Natural killer cell (primary cell): ENCODE data around the gene PIP5K1B. TPM values are rescaled to one million over a fixed set of nuclear protein-coding genes. Genes with fewer than 3 reads are reported as not detected.

Source experiments
- ATAC-seq, 3 donors: fragments of 150-1000 bp in 2 of 3; fragments of 200-7000 bp in 1 of 3; cut with Tn5 transposase; 1 replicate in 1 of 3; 2 replicates in 2 of 3; pipeline ENCODE4 v1.10.0; 2021; ENCODE audit warnings: mild to moderate bottlenecking in 2 of 3, moderate library complexity in 2 of 3
- DNase-seq, 2 donors: peaks; one replicate each; pipeline versions ENCODE4 v3.0.0 to v3.0.0-alpha.2; 2013 to 2021; ENCODE audit warnings: mixed read lengths in 1 of 2
- H3K27ac ChIP-seq: one replicate; pipeline ENCODE4 v1.5.1; 2013; ENCODE audit warnings: mild to moderate bottlenecking, low read length
- H3K27me3 ChIP-seq: one replicate; pipeline ENCODE4 v1.6.1; 2013; ENCODE audit warnings: low read length; ENCODE audit not compliant: control insufficient read depth, insufficient read depth
- H3K36me3 ChIP-seq: one replicate; pipeline ENCODE4 v1.6.1; 2013; ENCODE audit warnings: low read length; ENCODE audit not compliant: control insufficient read depth, insufficient read depth
- H3K4me1 ChIP-seq: one replicate; pipeline ENCODE4 v1.6.1; 2013; ENCODE audit warnings: low read length; ENCODE audit not compliant: control insufficient read depth, insufficient read depth
- H3K4me3 ChIP-seq: one replicate; pipeline ENCODE4 v1.5.1; 2013; ENCODE audit warnings: low read length
- H3K9me3 ChIP-seq: one replicate; pipeline ENCODE4 v1.6.1; 2013; ENCODE audit warnings: low read length; ENCODE audit not compliant: control insufficient read depth, insufficient read depth
- H3K27ac Mint-ChIP-seq, 2 donors: one replicate each; pipeline ENCODE4 v1.8.0; 2022; ENCODE audit warnings: mild to moderate bottlenecking in 2 of 2, mixed read lengths in 2 of 2, moderate library complexity in 1 of 2
- H3K27me3 Mint-ChIP-seq, 2 donors: one replicate each; pipeline ENCODE4 v1.8.0; 2022; ENCODE audit warnings: low read depth in 2 of 2, mixed read lengths in 2 of 2
- H3K36me3 Mint-ChIP-seq: one replicate; pipeline ENCODE4 v1.8.0; 2022; ENCODE audit warnings: mixed read lengths
- H3K4me1 Mint-ChIP-seq, 2 donors: one replicate each; pipeline ENCODE4 v1.8.0; 2022; ENCODE audit warnings: mixed read lengths in 2 of 2
- H3K4me3 Mint-ChIP-seq: one replicate; pipeline ENCODE4 v1.8.0; 2022; ENCODE audit warnings: mild to moderate bottlenecking, moderate library complexity, mixed read lengths
- H3K9me3 Mint-ChIP-seq, 2 donors: one replicate each; pipeline ENCODE4 v1.8.0; 2022; ENCODE audit warnings: mixed read lengths in 2 of 2
- CTCF ChIP-seq: fragments of 200-600 bp; IDR thresholded peaks from one replicate; pipeline ENCODE4 v1.8.0; 2022; ENCODE audit warnings: antibody characterized with exemption
- WGBS: methylation state at CpG from one replicate; pipeline ENCODE4 v1.1.7; 2013; ENCODE audit warnings: missing lambda C conversion rate; ENCODE audit not compliant: insufficient coverage; 5-methylcytosine and 5-hydroxymethylcytosine counted together
- intact Hi-C: fragments of 100-400 bp; cut with micrococcal nuclease; formaldehyde crosslinking; loops from one replicate; pipeline ENCODE4 v1.14.2; 2022
- total RNA-seq, 4 donors: library from RNA; stranded (reverse); fragments of 120-200 nt in 1 of 4; gene quantifications; one replicate each; pipeline versions ENCODE4 v1.2.3 to v1.2.4, GENCODE V29; 2013 to 2022

PIP5K1B gene
- total RNA-seq, 3 donors from 2014 or later (not counting 1 experiment from before 2014, with no cell fraction given), result 0.73 to 3.4 (median 1.3) TPM

GRCh38 chr9:69056191-69056815 lies 351.3 kb downstream of the PIP5K1B start:
- intact Hi-C loops, result no loop called here
- Mint-ChIP-seq H3K9me3 (no peaks in the 10 kb centered on the region), H3K27ac (peak overlapping the region; percentile 29 to 59), H3K27me3 (no peaks in the 10 kb centered on the region), H3K36me3 (no peaks in the 10 kb centered on the region), H3K4me3 (no peak overlapping the region), H3K4me1 (peaks cover 26 to 31% of the 10 kb centered on the region in 2 donors)
- DNase-seq (no peak), ATAC-seq (no peak)
- H3K4me1 ChIP-seq, result peaks cover 7% of the 10 kb centered on the region
- 85% methylated on average over 4 of the region's 4 CpGs for WGBS
- H3K27me3 ChIP-seq, result no peaks in the 10 kb centered on the region
- no peaks in the 10 kb centered on the region for H3K9me3 ChIP-seq
- no peak overlapping the region for H3K27ac ChIP-seq
- peaks cover 12% of the 10 kb centered on the region for H3K36me3 ChIP-seq
- no peak overlapping the region for H3K4me3 ChIP-seq
- no peak for TF ChIP-seq CTCF

- peaks cover 32 to 35% of the 10 kb centered on the region in 2 donors for H3K4me1 Mint-ChIP-seq
- Histone ChIP-seq H3K27me3 (no peaks in the 10 kb centered on the region), H3K9me3 (no peaks in the 10 kb centered on the region), H3K4me3 (no peak overlapping the region), H3K27ac (no peak overlapping the region), H3K4me1 (peaks cover 7% of the 10 kb centered on the region), H3K36me3 (peaks cover 12% of the 10 kb centered on the region)
- intact Hi-C loops, result no loop called here
- no peak for TF ChIP-seq CTCF
- H3K36me3 Mint-ChIP-seq, result no peaks in the 10 kb centered on the region
- WGBS, result 100% methylated on average over 2 of the region's 2 CpGs
- H3K27me3 Mint-ChIP-seq, result no peaks in the 10 kb centered on the region
- no peak for DNase-seq
- H3K4me3 Mint-ChIP-seq, result no peak overlapping the region
- no peak for ATAC-seq
- H3K27ac Mint-ChIP-seq, result peak overlapping the region in 1 of 2 donors; percentile 9
- no peaks in the 10 kb centered on the region for H3K9me3 Mint-ChIP-seq
Observed at GRCh38 chr9:69058101-69058500, 353.1 kb downstream of the PIP5K1B start.

Other genes starting within 250 kb of the PIP5K1B start
- gene TMEM252, start 164.4 kb upstream of the PIP5K1B start, total RNA-seq, result not detected